Thyroid gland (tissue), 4 donors: ENCODE data around the gene ANKRD29.

Experiments used
- CTCF ChIP-seq, 6 experiments: fragments of 200-600 bp in 3 of 6; fragments of 450-650 bp in 3 of 6; sonication (generic) in 3 of 6; IDR thresholded peaks; one replicate each; pipeline ENCODE4 v1.5.1; 2016 to 2019; ENCODE audit warnings: antibody characterized with exemption in 6 of 6, mild to moderate bottlenecking in 2 of 6, inconsistent platforms in 1 of 6, moderate library complexity in 1 of 6
- POLR2A ChIP-seq, 2 donors: fragments of 450-650 bp; IDR thresholded peaks; one replicate each; pipeline ENCODE4 v1.6.1; 2017; ENCODE audit warnings: antibody characterized with exemption in 2 of 2, mild to moderate bottlenecking in 2 of 2, moderate library complexity in 1 of 2

- TF ChIP-seq CTCF (IDR thresholded peaks at IDR 0.05) (no peak), POLR2A (IDR thresholded peaks at IDR 0.05) (no peak)
Observed at GRCh38 chr18:23631312-23631711, 31.4 kb downstream of the ANKRD29 start.
